Measurements from ENCODE around the gene ANXA2. TPM values are rescaled to one million over a fixed set of nuclear protein-coding genes. Genes with fewer than 3 reads are reported as not detected.
A peak's percentile ranks its signal among the peaks of the same experiment; 100 is the strongest.

Gene ANXA2
- polyA plus RNA-seq, 1 donor (not counting 4 experiments of a cell fraction or from before 2014, with no cell fraction given), result 11,017 TPM

DNA sequence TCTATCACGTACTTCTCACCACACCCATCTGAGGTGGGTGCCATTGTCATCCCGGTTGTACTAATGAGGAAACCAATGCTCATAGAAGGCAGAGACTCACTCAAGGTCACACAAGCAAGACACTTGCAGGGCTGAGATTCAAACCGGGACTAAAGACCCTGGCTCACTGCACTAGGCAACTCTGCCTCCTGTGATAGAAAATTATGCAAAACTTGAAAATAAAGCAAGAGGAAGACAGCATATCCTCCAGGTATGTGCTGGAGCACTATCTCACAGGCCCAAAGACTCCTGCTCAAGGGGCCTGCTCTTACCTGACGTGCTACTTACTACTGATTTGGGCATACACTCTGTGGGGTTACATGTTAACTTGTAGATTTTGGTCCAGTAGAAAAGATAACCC is 25.6 kb downstream of the ANXA2 start:
- TF ChIP-seq, protein P1, sequence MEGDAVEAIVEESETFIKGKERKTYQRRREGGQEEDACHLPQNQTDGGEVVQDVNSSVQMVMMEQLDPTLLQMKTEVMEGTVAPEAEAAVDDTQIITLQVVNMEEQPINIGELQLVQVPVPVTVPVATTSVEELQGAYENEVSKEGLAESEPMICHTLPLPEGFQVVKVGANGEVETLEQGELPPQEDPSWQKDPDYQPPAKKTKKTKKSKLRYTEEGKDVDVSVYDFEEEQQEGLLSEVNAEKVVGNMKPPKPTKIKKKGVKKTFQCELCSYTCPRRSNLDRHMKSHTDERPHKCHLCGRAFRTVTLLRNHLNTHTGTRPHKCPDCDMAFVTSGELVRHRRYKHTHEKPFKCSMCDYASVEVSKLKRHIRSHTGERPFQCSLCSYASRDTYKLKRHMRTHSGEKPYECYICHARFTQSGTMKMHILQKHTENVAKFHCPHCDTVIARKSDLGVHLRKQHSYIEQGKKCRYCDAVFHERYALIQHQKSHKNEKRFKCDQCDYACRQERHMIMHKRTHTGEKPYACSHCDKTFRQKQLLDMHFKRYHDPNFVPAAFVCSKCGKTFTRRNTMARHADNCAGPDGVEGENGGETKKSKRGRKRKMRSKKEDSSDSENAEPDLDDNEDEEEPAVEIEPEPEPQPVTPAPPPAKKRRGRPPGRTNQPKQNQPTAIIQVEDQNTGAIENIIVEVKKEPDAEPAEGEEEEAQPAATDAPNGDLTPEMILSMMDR (optimal IDR thresholded peaks at IDR 0.05 in 1 of 3, IDR thresholded peaks at IDR 0.05 in 1 of 3, conservative IDR thresholded peaks at IDR 0.05 in 1 of 3; ENCODE audit: extremely low read depth in 1 of 3, insufficient read depth in 2 of 3, low read length in 3 of 3), result no peak
- TF ChIP-seq EZH2 (IDR thresholded peaks at IDR 0.05; ENCODE audit: low read length), result no peak
- dilution Hi-C loops (cut with MboI; ENCODE audit: extremely low pct_ligation_motif_present, low sequenced_read_pairs), result no loop called here
- FAIRE-seq (no peak), DNase-seq (ENCODE audit: low read depth, low spot score) (no peak)
- Histone ChIP-seq H3K4me1 (ENCODE audit: control insufficient read depth, extremely low read depth, insufficient read depth, low read length) (peaks cover 64% of the 10 kb centered on the region), H3K27ac (ENCODE audit: control insufficient read depth, insufficient read depth, low read length) (peak overlapping the region; percentile 91), H3K9ac (ENCODE audit: control insufficient read depth, extremely low read depth, insufficient read depth, low read length) (peak overlapping the region; percentile 4), H3K4me3 (ENCODE audit: control insufficient read depth in 2 of 3, extremely low read depth in 1 of 3, insufficient read depth in 2 of 3, low read depth in 1 of 3, low read length in 3 of 3) (no peak overlapping the region), H4K20me1 (ENCODE audit: control insufficient read depth, extremely low read depth, insufficient read depth, low read length) (peaks cover 81% of the 10 kb centered on the region), H3K79me2 (ENCODE audit: control insufficient read depth, insufficient read depth, low read length) (peaks cover 54% of the 10 kb centered on the region), H3K9me3 (ENCODE audit: control insufficient read depth, low read depth, low read length) (no peaks in the 10 kb centered on the region), H3K36me3 (ENCODE audit: control insufficient read depth in 2 of 2, extremely low read depth in 1 of 2, insufficient read depth in 2 of 2, low read length in 2 of 2) (peaks cover 25 to 74% of the 10 kb centered on the region in 2 experiments), H3K27me3 (ENCODE audit: control insufficient read depth, extremely low read depth, insufficient read depth, low read length) (no peaks in the 10 kb centered on the region), H2AFZ (ENCODE audit: control insufficient read depth, low read length) (no peak overlapping the region), H3K4me2 (ENCODE audit: control insufficient read depth, extremely low read depth, insufficient read depth, low read depth, low read length) (peak overlapping the region; percentile 9), H3K9me1 (ENCODE audit: control insufficient read depth, extremely low read depth, insufficient read depth, low read length) (peaks cover 4% of the 10 kb centered on the region)

DNA sequence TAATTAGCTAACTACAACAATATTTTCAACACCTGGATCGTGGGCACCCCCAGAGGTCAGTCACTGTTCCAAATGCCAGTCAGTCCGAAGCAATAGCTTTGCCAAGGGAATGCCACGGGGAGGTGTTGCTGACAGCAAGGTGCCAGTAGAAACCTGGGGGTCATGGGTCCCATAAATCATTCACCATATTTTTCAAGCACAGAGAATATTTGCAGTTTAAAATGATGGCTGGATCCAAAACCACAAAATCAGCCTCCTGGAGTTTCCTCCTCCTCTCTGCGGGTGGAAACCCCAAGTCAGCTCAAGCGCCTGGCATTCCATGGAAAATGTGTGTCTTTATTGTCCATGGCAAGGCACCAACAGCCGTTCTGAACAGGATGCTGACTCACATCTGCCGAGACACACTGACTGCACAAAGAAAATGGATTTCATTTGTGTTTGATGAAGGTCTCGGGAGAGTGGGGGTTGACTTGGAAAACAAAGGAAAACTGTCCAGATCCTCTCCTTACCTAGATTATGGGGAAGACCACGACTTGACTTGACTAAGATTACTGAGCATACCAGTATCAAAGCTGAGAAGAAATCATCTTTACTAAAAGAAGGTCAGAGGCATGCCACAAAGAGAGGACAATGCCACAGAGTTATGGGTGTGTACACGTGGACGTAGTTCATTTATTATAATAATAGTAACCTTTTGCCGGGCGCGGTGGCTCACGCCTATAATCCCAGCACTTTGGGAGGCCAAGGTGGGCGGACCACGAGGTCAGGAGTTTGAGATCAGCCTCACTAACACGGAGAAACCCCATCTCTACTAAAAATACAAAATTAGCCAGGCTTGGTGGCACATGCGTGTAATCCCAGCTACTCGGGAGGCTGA is 26.4 kb downstream of the ANXA2 start:
- peak; percentile 89 for FAIRE-seq
- H2AFZ ChIP-seq (ENCODE audit: control insufficient read depth, low read length), result no peak overlapping the region
- H4K20me1 ChIP-seq (ENCODE audit: control insufficient read depth, extremely low read depth, insufficient read depth, low read length), result peaks cover 74% of the 10 kb centered on the region
- peaks cover under 1% of the 10 kb centered on the region for H3K9me1 ChIP-seq (ENCODE audit: control insufficient read depth, extremely low read depth, insufficient read depth, low read length)
- DNase-seq (ENCODE audit: low read depth, low spot score), result no peak
- H3K9me3 ChIP-seq (ENCODE audit: control insufficient read depth, low read depth, low read length), result no peaks in the 10 kb centered on the region
- H3K4me3 ChIP-seq (ENCODE audit: control insufficient read depth in 2 of 3, extremely low read depth in 1 of 3, insufficient read depth in 2 of 3, low read depth in 1 of 3, low read length in 3 of 3), result no peak overlapping the region
- TF ChIP-seq EZH2 (IDR thresholded peaks at IDR 0.05; ENCODE audit: low read length), result no peak
- TF ChIP-seq, protein P1 (optimal IDR thresholded peaks at IDR 0.05 in 1 of 3, IDR thresholded peaks at IDR 0.05 in 1 of 3, conservative IDR thresholded peaks at IDR 0.05 in 1 of 3; ENCODE audit: extremely low read depth in 1 of 3, insufficient read depth in 2 of 3, low read length in 3 of 3), result no peak
- H3K79me2 ChIP-seq (ENCODE audit: control insufficient read depth, insufficient read depth, low read length), result peaks cover 47% of the 10 kb centered on the region
- peaks cover 24 to 66% of the 10 kb centered on the region in 2 experiments for H3K36me3 ChIP-seq (ENCODE audit: control insufficient read depth in 2 of 2, extremely low read depth in 1 of 2, insufficient read depth in 2 of 2, low read length in 2 of 2)
- peak overlapping the region; percentile 16 for H3K9ac ChIP-seq (ENCODE audit: control insufficient read depth, extremely low read depth, insufficient read depth, low read length)
- H3K27me3 ChIP-seq (ENCODE audit: control insufficient read depth, extremely low read depth, insufficient read depth, low read length), result no peaks in the 10 kb centered on the region
- peaks cover 56% of the 10 kb centered on the region for H3K4me1 ChIP-seq (ENCODE audit: control insufficient read depth, extremely low read depth, insufficient read depth, low read length)
- peak overlapping the region; percentile 91 for H3K27ac ChIP-seq (ENCODE audit: control insufficient read depth, insufficient read depth, low read length)
- dilution Hi-C loops (cut with MboI; ENCODE audit: extremely low pct_ligation_motif_present, low sequenced_read_pairs), result no loop called here
- H3K4me2 ChIP-seq (ENCODE audit: control insufficient read depth, extremely low read depth, insufficient read depth, low read depth, low read length), result peak overlapping the region; percentile 43
